ENCODE data around the gene IGFL4. TPM values are rescaled to one million over a fixed set of nuclear protein-coding genes. Genes with fewer than 3 reads are reported as not detected.

IGFL4 gene
- total and polyA plus RNA-seq, 10 of the 15 experiments (the other 5 are each of a cell fraction or from before 2014, with no cell fraction given): not detected

DNA sequence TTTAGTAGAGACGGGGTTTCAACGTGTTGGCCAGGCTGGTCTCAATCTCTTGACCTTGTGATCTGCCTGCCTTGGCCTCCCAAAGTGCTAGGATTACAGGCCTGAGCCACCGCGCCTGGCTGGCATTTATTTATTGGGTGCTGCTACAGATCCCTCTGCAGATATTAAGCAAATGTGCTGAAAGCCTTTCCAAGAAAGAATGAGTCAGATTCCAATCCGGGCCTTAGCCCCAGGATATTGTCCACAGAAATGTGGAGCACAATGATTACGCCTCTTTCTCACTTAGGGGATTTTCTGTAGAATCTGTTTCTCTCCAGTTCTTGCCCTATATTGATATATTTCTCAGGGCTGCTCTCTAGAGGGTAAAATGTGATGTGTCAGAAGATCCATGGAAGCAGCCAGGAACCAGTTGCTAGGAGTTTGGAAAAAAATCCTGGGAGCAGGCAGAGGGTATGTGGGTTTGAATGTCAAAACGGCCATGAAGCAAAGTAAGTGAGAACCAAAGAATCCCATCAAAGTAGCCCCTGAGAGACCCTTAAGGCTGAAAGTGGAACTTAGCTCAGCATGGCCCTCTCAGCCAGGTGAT is 24.8 kb upstream of the IGFL4 start:
- Histone ChIP-seq H3K27ac (ENCODE audit: control insufficient read depth, insufficient read depth) (no peak overlapping the region), H3K79me2 (ENCODE audit: control insufficient read depth, insufficient read depth, low read length) (no peaks in the 10 kb centered on the region), H3K4me3 (no peak overlapping the region), H2AFZ (ENCODE audit: control insufficient read depth, low read depth, low read length) (no peak overlapping the region), H3K9me3 (replicated peaks; ENCODE audit: control insufficient read depth, insufficient read depth, low read length) (no peaks in the 10 kb centered on the region), H3K27me3 (replicated peaks in 1 of 2; ENCODE audit: control insufficient read depth in 2 of 2, insufficient read depth in 2 of 2, low read length in 1 of 2) (peaks cover 0 to 9% of the 10 kb centered on the region in 2 experiments; a peak in 2 of 4 replicates), H3K4me1 (ENCODE audit: control insufficient read depth, insufficient read depth, low read length) (no peaks in the 10 kb centered on the region), H3K36me3 (ENCODE audit: control insufficient read depth in 2 of 2, insufficient read depth in 2 of 2, low read length in 1 of 2) (no peaks in the 10 kb centered on the region), H3K4me2 (ENCODE audit: control insufficient read depth, insufficient read depth) (no peak overlapping the region), H4K20me1 (ENCODE audit: control insufficient read depth, insufficient read depth) (no peaks in the 10 kb centered on the region), H3K9ac (ENCODE audit: control insufficient read depth, insufficient read depth, low read length) (no peak overlapping the region)
- ATAC-seq (no peak), DNase-seq (ENCODE audit: low read depth, low spot score) (no peak), FAIRE-seq (no peak)
- in situ Hi-C loops (cut with MboI): no loop called here
- CTCF ChIA-PET: interaction anchor here (1.1 to 1.2 kb wide), 3 partner anchors 10 to 200 kb away, joined by 3 read pairs; no protein-coding TSS in a partner anchor
- RAD21 ChIA-PET (ENCODE audit: unreplicated experiment): no interaction called here
- intact Hi-C loops (cut with micrococcal nuclease; ENCODE audit: unreplicated experiment): no loop called here
- POLR2A ChIA-PET: no interaction called here
- SMC1A ChIA-PET (ENCODE audit: uncharacterized antibody, unreplicated experiment): no interaction called here
- TF ChIP-seq CREM (IDR thresholded peaks at IDR 0.05; ENCODE audit: low read depth): no peak
- no peak for TF ChIP-seq SMARCA5 (IDR thresholded peaks at IDR 0.05)
- 34% methylated on average over 7 of the region's 7 CpGs for WGBS (ENCODE audit: insufficient coverage, insufficient replicate concordance, low lambda C conversion rate, missing lambda C conversion rate)
- BruUV-seq (replicated peaks): no TSS peak

DNA sequence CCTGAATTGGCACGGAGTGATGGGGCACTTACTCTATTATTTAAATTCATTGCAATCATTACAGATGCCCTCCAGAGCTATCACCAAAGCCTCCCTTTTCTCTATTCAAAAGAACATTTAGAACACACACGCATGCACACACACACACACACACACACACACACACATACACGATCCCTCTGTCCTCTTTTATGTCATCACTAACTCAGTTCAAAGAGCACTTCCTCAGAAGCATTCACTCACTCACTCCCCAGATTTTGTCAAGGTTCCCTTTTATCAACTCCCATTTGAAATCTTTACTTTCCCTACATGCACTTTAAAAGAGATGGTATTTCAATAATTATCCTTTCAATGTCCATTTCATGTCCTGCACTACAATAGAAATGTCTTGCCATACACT is 22.4 kb upstream of the IGFL4 start:
- DNase-seq (ENCODE audit: low read depth, low spot score): no peak
- no peak overlapping the region for H3K4me2 ChIP-seq (ENCODE audit: control insufficient read depth, insufficient read depth)
- no peak overlapping the region for H3K9ac ChIP-seq (ENCODE audit: control insufficient read depth, insufficient read depth, low read length)
- H3K4me1 ChIP-seq (ENCODE audit: control insufficient read depth, insufficient read depth, low read length): no peaks in the 10 kb centered on the region
- H3K79me2 ChIP-seq (ENCODE audit: control insufficient read depth, insufficient read depth, low read length): no peaks in the 10 kb centered on the region
- H3K27me3 ChIP-seq (replicated peaks in 1 of 2; ENCODE audit: control insufficient read depth in 2 of 2, insufficient read depth in 2 of 2, low read length in 1 of 2): peaks cover 0 to 3% of the 10 kb centered on the region in 2 experiments; a peak in 2 of 4 replicates
- ChIA-PET RAD21 (ENCODE audit: unreplicated experiment) (no interaction called here), SMC1A (ENCODE audit: uncharacterized antibody, unreplicated experiment) (no interaction called here), CTCF (no interaction called here), POLR2A (no interaction called here)
- no peak for FAIRE-seq
- in situ Hi-C loops (cut with MboI) (no loop called here), intact Hi-C loops (cut with micrococcal nuclease; ENCODE audit: unreplicated experiment) (no loop called here)
- BruUV-seq (replicated peaks): no TSS peak
- 10% methylated on average over 3 of the region's 3 CpGs for WGBS (ENCODE audit: insufficient coverage, insufficient replicate concordance, low lambda C conversion rate, missing lambda C conversion rate)
- no peak overlapping the region for H3K27ac ChIP-seq (ENCODE audit: control insufficient read depth, insufficient read depth)
- no peak for TF ChIP-seq IKZF2 (IDR thresholded peaks at IDR 0.05)
- no peak for TF ChIP-seq RCOR1 (conservative IDR thresholded peaks at IDR 0.05; ENCODE audit: low read depth, low read length)
- TF ChIP-seq MEF2A (IDR thresholded peaks at IDR 0.05; ENCODE audit: insufficient read depth, low read depth, low read length): no peak
- TF ChIP-seq, protein P1, sequence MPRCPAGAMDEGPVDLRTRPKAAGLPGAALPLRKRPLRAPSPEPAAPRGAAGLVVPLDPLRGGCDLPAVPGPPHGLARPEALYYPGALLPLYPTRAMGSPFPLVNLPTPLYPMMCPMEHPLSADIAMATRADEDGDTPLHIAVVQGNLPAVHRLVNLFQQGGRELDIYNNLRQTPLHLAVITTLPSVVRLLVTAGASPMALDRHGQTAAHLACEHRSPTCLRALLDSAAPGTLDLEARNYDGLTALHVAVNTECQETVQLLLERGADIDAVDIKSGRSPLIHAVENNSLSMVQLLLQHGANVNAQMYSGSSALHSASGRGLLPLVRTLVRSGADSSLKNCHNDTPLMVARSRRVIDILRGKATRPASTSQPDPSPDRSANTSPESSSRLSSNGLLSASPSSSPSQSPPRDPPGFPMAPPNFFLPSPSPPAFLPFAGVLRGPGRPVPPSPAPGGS (IDR thresholded peaks at IDR 0.05; ENCODE audit: borderline replicate concordance, insufficient read depth, low read depth, low read length, poor library complexity, severe bottlenecking): no peak
- no peak for TF ChIP-seq SIX5 (IDR thresholded peaks at IDR 0.05; ENCODE audit: low read depth, low read length, severe bottlenecking)
- TF ChIP-seq, protein P2, sequence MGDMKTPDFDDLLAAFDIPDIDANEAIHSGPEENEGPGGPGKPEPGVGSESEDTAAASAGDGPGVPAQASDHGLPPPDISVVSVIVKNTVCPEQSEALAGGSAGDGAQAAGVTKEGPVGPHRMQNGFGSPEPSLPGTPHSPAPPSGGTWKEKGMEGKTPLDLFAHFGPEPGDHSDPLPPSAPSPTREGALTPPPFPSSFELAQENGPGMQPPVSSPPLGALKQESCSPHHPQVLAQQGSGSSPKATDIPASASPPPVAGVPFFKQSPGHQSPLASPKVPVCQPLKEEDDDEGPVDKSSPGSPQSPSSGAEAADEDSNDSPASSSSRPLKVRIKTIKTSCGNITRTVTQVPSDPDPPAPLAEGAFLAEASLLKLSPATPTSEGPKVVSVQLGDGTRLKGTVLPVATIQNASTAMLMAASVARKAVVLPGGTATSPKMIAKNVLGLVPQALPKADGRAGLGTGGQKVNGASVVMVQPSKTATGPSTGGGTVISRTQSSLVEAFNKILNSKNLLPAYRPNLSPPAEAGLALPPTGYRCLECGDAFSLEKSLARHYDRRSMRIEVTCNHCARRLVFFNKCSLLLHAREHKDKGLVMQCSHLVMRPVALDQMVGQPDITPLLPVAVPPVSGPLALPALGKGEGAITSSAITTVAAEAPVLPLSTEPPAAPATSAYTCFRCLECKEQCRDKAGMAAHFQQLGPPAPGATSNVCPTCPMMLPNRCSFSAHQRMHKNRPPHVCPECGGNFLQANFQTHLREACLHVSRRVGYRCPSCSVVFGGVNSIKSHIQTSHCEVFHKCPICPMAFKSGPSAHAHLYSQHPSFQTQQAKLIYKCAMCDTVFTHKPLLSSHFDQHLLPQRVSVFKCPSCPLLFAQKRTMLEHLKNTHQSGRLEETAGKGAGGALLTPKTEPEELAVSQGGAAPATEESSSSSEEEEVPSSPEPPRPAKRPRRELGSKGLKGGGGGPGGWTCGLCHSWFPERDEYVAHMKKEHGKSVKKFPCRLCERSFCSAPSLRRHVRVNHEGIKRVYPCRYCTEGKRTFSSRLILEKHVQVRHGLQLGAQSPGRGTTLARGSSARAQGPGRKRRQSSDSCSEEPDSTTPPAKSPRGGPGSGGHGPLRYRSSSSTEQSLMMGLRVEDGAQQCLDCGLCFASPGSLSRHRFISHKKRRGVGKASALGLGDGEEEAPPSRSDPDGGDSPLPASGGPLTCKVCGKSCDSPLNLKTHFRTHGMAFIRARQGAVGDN (IDR thresholded peaks at IDR 0.05): no peak
- no peak for TF ChIP-seq CHD4 (IDR thresholded peaks at IDR 0.05)
- H3K9me3 ChIP-seq (replicated peaks; ENCODE audit: control insufficient read depth, insufficient read depth, low read length): no peaks in the 10 kb centered on the region
- no peak overlapping the region for H2AFZ ChIP-seq (ENCODE audit: control insufficient read depth, low read depth, low read length)
- H3K36me3 ChIP-seq (ENCODE audit: control insufficient read depth in 2 of 2, insufficient read depth in 2 of 2, low read length in 1 of 2): no peaks in the 10 kb centered on the region
- no peak overlapping the region for H3K4me3 ChIP-seq
- no peak for ATAC-seq
- H4K20me1 ChIP-seq (ENCODE audit: control insufficient read depth, insufficient read depth): no peaks in the 10 kb centered on the region

All from GM12878 (cell line).